WTC11 (cell line): ENCODE results near the gene WDCP. TPM values are rescaled to one million over a fixed set of nuclear protein-coding genes. Genes with fewer than 3 reads are reported as not detected.
A peak's percentile ranks its signal among the peaks of the same experiment; 100 is the strongest.

Experiments
- ATAC-seq: fragments of 200-7000 bp; cut with Tn5 transposase; 2 replicates; pipeline ENCODE4 v1.10.0; 2021; ENCODE audit warnings: mild to moderate bottlenecking, moderate library complexity
- CTCF ChIA-PET: fragments of 300-600 bp; sonication (Branson Sonifier 250); formaldehyde crosslinking; loops from one replicate; lab custom pipeline; 2021; ENCODE audit warnings: antibody characterized with exemption; lab: Charles Lee
- POLR2A ChIA-PET: fragments of 350-600 bp; sonication (Branson Sonifier 250); formaldehyde crosslinking; loops from one replicate; lab custom pipeline; 2021; ENCODE audit warnings: antibody characterized with exemption; lab: Charles Lee
- DNase-seq: peaks from one replicate; pipeline ENCODE4 v3.0.0; 2021; ENCODE audit warnings: low spot score
- H3K27ac Mint-ChIP-seq: 2 replicates; pipeline ENCODE4 v1.8.0; 2021; ENCODE audit warnings: mixed read lengths
- H3K27me3 Mint-ChIP-seq: 2 replicates; pipeline ENCODE4 v1.8.0; 2021; ENCODE audit warnings: low read depth, mild to moderate bottlenecking, moderate library complexity, mixed read lengths
- H3K36me3 Mint-ChIP-seq: 2 replicates; pipeline ENCODE4 v1.8.0; 2021; ENCODE audit warnings: mixed read lengths
- H3K4me1 Mint-ChIP-seq: 2 replicates; pipeline ENCODE4 v1.8.0; 2022; ENCODE audit warnings: mixed read lengths
- H3K4me3 Mint-ChIP-seq: 2 replicates; pipeline ENCODE4 v1.8.0; 2021; ENCODE audit warnings: mild to moderate bottlenecking, moderate library complexity, mixed read lengths
- H3K9me3 Mint-ChIP-seq: 2 replicates; pipeline ENCODE4 v1.8.0; 2021; ENCODE audit warnings: mixed read lengths
- ATF2 ChIP-seq: sonication (generic); formaldehyde crosslinking; IDR thresholded peaks from 2 replicates; pipeline ENCODE4 v1.8.1; 2022; ENCODE audit warnings: low read depth, missing genetic modification reagents, borderline replicate concordance
- E2F1 ChIP-seq: sonication (generic); formaldehyde crosslinking; IDR thresholded peaks from 2 replicates; pipeline ENCODE4 v1.8.0; 2022; ENCODE audit warnings: mild to moderate bottlenecking, missing genetic modification reagents
- HMGXB4 ChIP-seq: sonication (generic); formaldehyde crosslinking; IDR thresholded peaks from 2 replicates; pipeline ENCODE4 v1.8.1; 2023; ENCODE audit warnings: mild to moderate bottlenecking, moderate library complexity, missing genetic modification reagents
- KAT7 ChIP-seq: sonication (generic); formaldehyde crosslinking; IDR thresholded peaks from 2 replicates; pipeline ENCODE4 v1.8.1; 2023; ENCODE audit warnings: missing genetic modification reagents, mild to moderate bottlenecking, borderline replicate concordance
- MYBL2 ChIP-seq: sonication (generic); formaldehyde crosslinking; IDR thresholded peaks from 2 replicates; pipeline ENCODE4 v1.8.1; 2023; ENCODE audit warnings: mild to moderate bottlenecking, moderate library complexity, missing genetic modification reagents
- PREB ChIP-seq: sonication (generic); formaldehyde crosslinking; IDR thresholded peaks from 2 replicates; pipeline ENCODE4 v1.8.1; 2022; ENCODE audit warnings: mild to moderate bottlenecking, missing genetic modification reagents, moderate library complexity, borderline replicate concordance
- STAT6 ChIP-seq: sonication (generic); formaldehyde crosslinking; conservative IDR thresholded peaks from 2 replicates; pipeline ENCODE4 v1.8.1; 2023; ENCODE audit warnings: mild to moderate bottlenecking, low read depth, missing genetic modification reagents, moderate library complexity
- USF2 ChIP-seq: sonication (generic); formaldehyde crosslinking; IDR thresholded peaks from 2 replicates; pipeline ENCODE4 v1.8.1; 2023; ENCODE audit warnings: mild to moderate bottlenecking, missing genetic modification reagents, moderate library complexity
- ZNF263 ChIP-seq: sonication (generic); formaldehyde crosslinking; IDR thresholded peaks from 2 replicates; pipeline ENCODE4 v1.8.1; 2022; ENCODE audit warnings: low read depth, mild to moderate bottlenecking, moderate library complexity, missing genetic modification reagents
- ZNF317 ChIP-seq: sonication (generic); formaldehyde crosslinking; IDR thresholded peaks from 2 replicates; pipeline ENCODE4 v1.8.1; 2023; ENCODE audit warnings: low read depth, mild to moderate bottlenecking, moderate library complexity, missing genetic modification reagents, borderline replicate concordance
- ZNF532 ChIP-seq: fragments of 250-450 bp; sonication (Bioruptor Pico); IDR thresholded peaks from 2 replicates; pipeline ENCODE4 v1.9.0; 2021; ENCODE audit warnings: mild to moderate bottlenecking, borderline replicate concordance
- total RNA-seq: library from RNA; stranded (reverse); gene quantifications from 3 replicates; pipeline ENCODE4 v1.2.3, GENCODE V29; 2021

WDCP gene
- total RNA-seq, 1 experiment from 2014 or later: 31.9 TPM

- Mint-ChIP-seq H3K36me3 (peaks cover under 1% of the 10 kb centered on the region), H3K27ac (peak overlapping the region; percentile 69; the same call in 1 of the 2 replicates)
- CTCF ChIA-PET: interaction anchor here (0.7 to 1.9 kb wide), 4 partner anchors 16 to 189 kb away, joined by 3 to 10 read pairs (median 4); partner anchors contain the start of gene ATAD2B
These were observed 52.6 kb downstream of the WDCP start for GRCh38 chr2:23994567-23994966.

GRCh38 chr2:23993736-23994269 lies 53.4 kb downstream of the WDCP start:
- CTCF ChIA-PET: interaction anchor here (1.2 to 1.9 kb wide), 4 partner anchors 32 to 169 kb away, joined by 3 to 10 read pairs (median 4); partner anchors contain the start of gene ATAD2B
- TF ChIP-seq ZNF263 (no peak), ZNF317 (CRISPR knock-in tag) (peak; percentile 57; the same call in 1 of the 2 replicates), E2F1 (CRISPR knock-in tag) (no peak), HMGXB4 (CRISPR knock-in tag) (no peak)
- POLR2A ChIA-PET: no interaction called here
- Mint-ChIP-seq H3K36me3 (no peaks in the 10 kb centered on the region), H3K4me3 (no peak overlapping the region), H3K27me3 (no peaks in the 10 kb centered on the region), H3K9me3 (no peaks in the 10 kb centered on the region), H3K27ac (peak overlapping the region; percentile 38; the same call in 1 of the 2 replicates), H3K4me1 (peaks cover 30% of the 10 kb centered on the region)
- ATAC-seq (no peak), DNase-seq (no peak)

More at GRCh38 chr2:23994567-23994966, 52.6 kb downstream of the WDCP start:
- Mint-ChIP-seq H3K4me3 (no peak overlapping the region), H3K9me3 (no peaks in the 10 kb centered on the region), H3K4me1 (peaks cover 30% of the 10 kb centered on the region), H3K27me3 (no peaks in the 10 kb centered on the region)
- TF ChIP-seq KAT7 (CRISPR knock-in tag) (no peak), ATF2 (CRISPR knock-in tag) (no peak), MYBL2 (no peak)
- DNase-seq (no peak), ATAC-seq (no peak)
- POLR2A ChIA-PET: no interaction called here

GRCh38 chr2:23992931-23993330 lies 54.3 kb downstream of the WDCP start:
- ATAC-seq (no peak), DNase-seq (no peak)
- POLR2A ChIA-PET: no interaction called here
- peak overlapping the region; percentile 94 for H3K27ac Mint-ChIP-seq
- H3K4me1 Mint-ChIP-seq: peaks cover 30% of the 10 kb centered on the region
- no peak overlapping the region; the same call in 1 of the 2 replicates for H3K4me3 Mint-ChIP-seq
- CTCF ChIA-PET: interaction anchor here (0.5 to 1.6 kb wide), 5 partner anchors 13 to 369 kb away, joined by 3 to 9 read pairs (median 3); partner anchors contain the start of gene ATAD2B
- no peaks in the 10 kb centered on the region for H3K27me3 Mint-ChIP-seq
- no peaks in the 10 kb centered on the region for H3K36me3 Mint-ChIP-seq
- H3K9me3 Mint-ChIP-seq: no peaks in the 10 kb centered on the region
- TF ChIP-seq E2F1 (CRISPR knock-in tag): no peak
- no peak for TF ChIP-seq ZNF532 (CRISPR knock-in tag)
- no peak for TF ChIP-seq STAT6 (CRISPR knock-in tag)
- TF ChIP-seq USF2 (CRISPR knock-in tag): no peak
- no peak for TF ChIP-seq PREB
